ENCODE data around the gene SLC29A1. TPM values are rescaled to one million over a fixed set of nuclear protein-coding genes. Genes with fewer than 3 reads are reported as not detected.
"Not testable (repeated sequence)": the region's sequence is repeated elsewhere in the genome, so short reads cannot be mapped to it uniquely, and the experiment has no call there.

Gene SLC29A1
- total and polyA plus RNA-seq, 2 of the 8 experiments (the other 6 are each of a cell fraction or from before 2014, with no cell fraction given) = 187 to 558 TPM

GRCh38 chr6:44185356-44185755 lies 38.0 kb upstream of the SLC29A1 start:
- not testable (repeated sequence) for H3K14ac ChIP-seq (ENCODE audit: insufficient read length); H3K56ac ChIP-seq (replicated peaks; ENCODE audit: insufficient read length, low read depth, low read length); DNase-seq (ENCODE audit: low read depth in 1 of 2, low spot score in 2 of 2); H3K79me2 ChIP-seq (ENCODE audit: control insufficient read depth in 1 of 2, insufficient read depth in 2 of 2, low read length in 2 of 2); H3K9ac ChIP-seq (replicated peaks in 1 of 4; ENCODE audit: extremely low read depth in 1 of 4, low read depth in 3 of 4, low read length in 3 of 4); H2BK120ac ChIP-seq (replicated peaks; ENCODE audit: low read depth, low read length); H3K23me2 ChIP-seq (ENCODE audit: low read depth, low read length); H3K79me1 ChIP-seq (ENCODE audit: low read depth, low read length); H4K8ac ChIP-seq (ENCODE audit: extremely low read depth, insufficient read depth, low read length); H3K9me3 ChIP-seq (ENCODE audit: insufficient read depth in 2 of 2, low read depth in 1 of 2, low read length in 1 of 2); H2BK12ac ChIP-seq (ENCODE audit: low read depth, low read length); H2AK5ac ChIP-seq (ENCODE audit: low read depth, low read length); H3K4me1 ChIP-seq (replicated peaks in 1 of 4; ENCODE audit: control insufficient read depth in 3 of 4, insufficient read depth in 4 of 4, low read length in 3 of 4); H4K5ac ChIP-seq (ENCODE audit: insufficient read length, low read depth, low read length); H4K20me1 ChIP-seq (replicated peaks in 1 of 2; ENCODE audit: control insufficient read depth in 1 of 2, insufficient read depth in 2 of 2, low read length in 2 of 2); H3K4me2 ChIP-seq (ENCODE audit: insufficient read depth in 1 of 2, low read depth in 2 of 2, low read length in 2 of 2); H3K27ac ChIP-seq (ENCODE audit: low read depth, low read length); H2BK5ac ChIP-seq (ENCODE audit: low read depth, low read length); H3K36me3 ChIP-seq (ENCODE audit: control insufficient read depth in 2 of 4, insufficient read depth in 4 of 4, low read length in 3 of 4); H2AFZ ChIP-seq (ENCODE audit: low read length); H3K4ac ChIP-seq (replicated peaks; ENCODE audit: insufficient read length, low read depth, low read length); H3K27me3 ChIP-seq (replicated peaks in 1 of 4; ENCODE audit: control insufficient read depth in 3 of 4, extremely low read depth in 1 of 4, insufficient read depth in 3 of 4, low read length in 3 of 4); H3K18ac ChIP-seq (ENCODE audit: extremely low read depth, low read length); H3K4me3 ChIP-seq (ENCODE audit: extremely low read depth in 1 of 4, insufficient read depth in 2 of 4, low read depth in 3 of 4, low read length in 4 of 4); H2BK15ac ChIP-seq (ENCODE audit: low read length); H3K23ac ChIP-seq (ENCODE audit: insufficient read length); H2BK20ac ChIP-seq (ENCODE audit: low read length); H4K91ac ChIP-seq (replicated peaks; ENCODE audit: insufficient read length, low read length); FAIRE-seq
- ChIA-PET CTCF (ENCODE audit: partially characterized antibody) (interaction anchor here (0.6 to 7.6 kb wide), 11 partner anchors 12 to 284 kb away, joined by 3 to 41 read pairs (median 3); no protein-coding TSS in a partner anchor), POLR2A (ENCODE audit: partially characterized antibody) (interaction anchor here (1.0 to 3.6 kb wide), 8 partner anchors 13 to 71 kb away, joined by 3 to 25 read pairs (median 8); partner anchors contain the start of genes HSP90AB1 and MYMX)
- WGBS, 2 experiments (ENCODE audit: extremely low coverage in 1 of 2, insufficient coverage in 1 of 2, insufficient read length in 1 of 2, insufficient replicate concordance in 2 of 2, low coverage in 1 of 2, low lambda C conversion rate in 2 of 2, missing lambda C conversion rate in 1 of 2) = 81% methylated on average over 7 of the region's 7 CpGs; no CpG with 5 or more reads in 1 of the 2 experiments
